IMR-90 (cell line): ENCODE data around the gene PCSK6. TPM values are rescaled to one million over a fixed set of nuclear protein-coding genes. Genes with fewer than 3 reads are reported as not detected.

Experiments
- ATAC-seq: fragments of 200-7000 bp; cut with Tn5 transposase; 2 replicates; pipeline ENCODE4 v1.9.1; 2020; ENCODE audit warnings: low read depth, mild to moderate bottlenecking, moderate library complexity
- BruUV-seq: library from RNA; stranded (reverse); fragments of 400-500 nt; replicated peaks from 2 replicates; lab custom pipeline; 2021; lab: Mats Ljungman, UMichigan
- CTCF ChIA-PET: fragments of 300-600 bp; formaldehyde crosslinking; extraction: SDS; loops from one replicate; lab custom pipeline; 2021; ENCODE audit warnings: antibody characterized with exemption; lab: Yijun Ruan, JAX
- POLR2A ChIA-PET: fragments of 300-600 bp; sonication (Branson Sonifier 250); formaldehyde crosslinking; loops from one replicate; lab custom pipeline; 2022; ENCODE audit warnings: antibody characterized with exemption; ENCODE audit not compliant: unreplicated experiment; lab: Charles Lee
- DNase-seq: peaks from one replicate; pipeline ENCODE4 v3.0.0; 2013
- H2AFZ ChIP-seq: replicated peaks from 2 replicates; pipeline ENCODE3; 2013; ENCODE audit warnings: low read length, mild to moderate bottlenecking; ENCODE audit not compliant: poor library complexity
- H2AK5ac ChIP-seq: 2 replicates; pipeline ENCODE4 v1.6.1; 2013; ENCODE audit warnings: low read depth, low read length, inconsistent platforms
- H2AK9ac ChIP-seq: replicated peaks from 2 replicates; pipeline ENCODE3; 2013; ENCODE audit warnings: mild to moderate bottlenecking, low read depth, low read length, moderate library complexity; ENCODE audit not compliant: poor library complexity
- H2BK120ac ChIP-seq: 2 replicates; pipeline ENCODE4 v1.6.1; 2013; ENCODE audit warnings: low read depth, low read length, inconsistent platforms
- H2BK15ac ChIP-seq: 3 replicates; pipeline ENCODE4 v1.6.1; 2013; ENCODE audit warnings: low read depth, low read length, inconsistent platforms
- H2BK20ac ChIP-seq: 2 replicates; pipeline ENCODE4 v1.6.1; 2013; ENCODE audit warnings: low read depth, mild to moderate bottlenecking, inconsistent platforms, low read length, moderate library complexity
- H2BK5ac ChIP-seq: 2 replicates; pipeline ENCODE4 v1.6.1; 2013; ENCODE audit warnings: mild to moderate bottlenecking, low read depth, low read length, inconsistent platforms; ENCODE audit not compliant: poor library complexity, severe bottlenecking
- H3K14ac ChIP-seq: replicated peaks from 2 replicates; pipeline ENCODE4 v1.6.1; 2013; ENCODE audit warnings: low read depth, low read length, inconsistent platforms
- H3K18ac ChIP-seq: 2 replicates; pipeline ENCODE4 v1.6.1; 2013; ENCODE audit warnings: low read depth, low read length, control low read depth
- H3K23ac ChIP-seq: 2 replicates; pipeline ENCODE4 v1.6.1; 2013; ENCODE audit warnings: low read depth, low read length, inconsistent platforms
- H3K27ac ChIP-seq: 2 replicates; pipeline ENCODE4 v1.5.1; 2013; ENCODE audit warnings: mild to moderate bottlenecking, control low read depth, low read length; ENCODE audit not compliant: insufficient read depth
- H3K27me3 ChIP-seq: 2 replicates; pipeline ENCODE4 v1.6.1; 2013; ENCODE audit warnings: low read length; ENCODE audit not compliant: control insufficient read depth, insufficient read depth
- H3K36me3 ChIP-seq: 2 replicates; pipeline ENCODE4 v1.6.1; 2013; ENCODE audit warnings: low read length, mixed read lengths; ENCODE audit not compliant: control insufficient read depth, insufficient read depth
- H3K4ac ChIP-seq: 2 replicates; pipeline ENCODE4 v1.6.1; 2013; ENCODE audit warnings: low read depth, low read length, inconsistent platforms
- H3K4me1 ChIP-seq: 2 replicates; pipeline ENCODE4 v1.6.1; 2013; ENCODE audit warnings: low read length, mixed read lengths; ENCODE audit not compliant: control insufficient read depth, insufficient read depth
- H3K4me2 ChIP-seq: 2 replicates; pipeline ENCODE4 v1.6.1; 2013; ENCODE audit warnings: low read depth, mild to moderate bottlenecking, control low read depth, low read length, moderate library complexity
- H3K4me3 ChIP-seq: 2 replicates; pipeline ENCODE4 v1.5.1; 2013; ENCODE audit warnings: low read depth, mild to moderate bottlenecking, control low read depth, low read length, moderate library complexity; ENCODE audit not compliant: insufficient read depth
- H3K56ac ChIP-seq: 2 replicates; pipeline ENCODE4 v1.6.1; 2013; ENCODE audit warnings: low read length, inconsistent platforms; ENCODE audit not compliant: insufficient read depth; ENCODE audit errors: extremely low read depth
- H3K79me1 ChIP-seq, 2 experiments: 2 replicates each; pipeline ENCODE4 v1.6.1; 2013; ENCODE audit warnings: low read length in 2 of 2, inconsistent platforms in 1 of 2, low read depth in 1 of 2
- H3K9ac ChIP-seq: 2 replicates; pipeline ENCODE4 v1.6.1; 2013; ENCODE audit warnings: low read depth, low read length, control low read depth
- H3K9me1 ChIP-seq: 2 replicates; pipeline ENCODE4 v1.6.1; 2013; ENCODE audit warnings: low read length, inconsistent platforms; ENCODE audit not compliant: insufficient read depth
- H3K9me3 ChIP-seq: 2 replicates; pipeline ENCODE4 v1.6.1; 2013; ENCODE audit warnings: low read length; ENCODE audit not compliant: control insufficient read depth, insufficient read depth
- H4K20me1 ChIP-seq: 2 replicates; pipeline ENCODE4 v1.6.1; 2013; ENCODE audit warnings: low read length, inconsistent platforms; ENCODE audit not compliant: insufficient read depth
- H4K5ac ChIP-seq: 2 replicates; pipeline ENCODE4 v1.6.1; 2013; ENCODE audit warnings: mild to moderate bottlenecking, low read depth, low read length, control low read depth
- H4K8ac ChIP-seq, 2 experiments: 2 replicates each; pipeline ENCODE4 v1.6.1; 2013; ENCODE audit warnings: low read depth in 2 of 2, low read length in 2 of 2, control low read depth in 1 of 2, inconsistent platforms in 1 of 2
- H4K91ac ChIP-seq: 2 replicates; pipeline ENCODE4 v1.6.1; 2013; ENCODE audit warnings: low read depth, low read length, inconsistent platforms; ENCODE audit not compliant: insufficient read depth
- BHLHE40 ChIP-seq: fragments of 150-350 bp; IDR thresholded peaks from 2 replicates; pipeline ENCODE4 v1.6.1; 2016; ENCODE audit warnings: mild to moderate bottlenecking, low read depth, low read length
- CEBPB ChIP-seq: IDR thresholded peaks from 2 replicates; pipeline ENCODE4 v1.6.1; 2012; ENCODE audit warnings: low read depth, low read length, improper control_type of control experiment
- FOS ChIP-seq: fragments of 150-350 bp; IDR thresholded peaks from 2 replicates; pipeline ENCODE4 v1.6.1; 2016; ENCODE audit warnings: low read depth, low read length
- MAFK ChIP-seq: IDR thresholded peaks from 2 replicates; pipeline ENCODE4 v1.6.1; 2012; ENCODE audit warnings: low read depth, low read length, improper control_type of control experiment
- MAZ ChIP-seq: IDR thresholded peaks from 2 replicates; pipeline ENCODE4 v1.6.1; 2012; ENCODE audit warnings: low read depth, mild to moderate bottlenecking, low read length, improper control_type of control experiment, moderate library complexity, borderline replicate concordance
- MXI1 ChIP-seq: IDR thresholded peaks from 2 replicates; pipeline ENCODE4 v1.6.1; 2012; ENCODE audit warnings: low read depth, mild to moderate bottlenecking, low read length, moderate library complexity, borderline replicate concordance
- NFE2L2 ChIP-seq: fragments of 150-350 bp; IDR thresholded peaks from 2 replicates; pipeline ENCODE4 v1.6.1; 2016; ENCODE audit warnings: low read depth, mild to moderate bottlenecking, low read length
- POLR2A ChIP-seq: IDR thresholded peaks from 2 replicates; pipeline ENCODE4 v1.6.1; 2012; ENCODE audit warnings: mild to moderate bottlenecking, low read depth, low read length
- RAD21 ChIP-seq: IDR thresholded peaks from 2 replicates; pipeline ENCODE4 v1.6.1; 2012; ENCODE audit warnings: low read length, improper control_type of control experiment
- RCOR1 ChIP-seq: IDR thresholded peaks from 2 replicates; pipeline ENCODE4 v1.6.1; 2012; ENCODE audit warnings: mild to moderate bottlenecking, low read length, improper control_type of control experiment; ENCODE audit not compliant: insufficient replicate concordance
- RFX5 ChIP-seq: IDR thresholded peaks from 2 replicates; pipeline ENCODE4 v1.8.0; 2012; ENCODE audit warnings: low read depth, mild to moderate bottlenecking, low read length, moderate library complexity
- SMC3 ChIP-seq: fragments of 150-350 bp; IDR thresholded peaks from 2 replicates; pipeline ENCODE4 v1.6.1; 2016; ENCODE audit warnings: low read depth, mild to moderate bottlenecking, antibody characterized with exemption, low read length, moderate library complexity
- WGBS, 2 experiments: methylation state at CpG; one replicate each; pipeline versions ENCODE4 v1.1.5 to v1.1.7; 2013; ENCODE audit warnings: missing lambda C conversion rate in 2 of 2; ENCODE audit not compliant: insufficient read length in 1 of 2; ENCODE audit errors: extremely low coverage in 2 of 2; 5-methylcytosine and 5-hydroxymethylcytosine counted together
- dilution Hi-C: fragments of 300-500 bp; cut with HindIII; formaldehyde crosslinking; loops from one replicate; pipeline ENCODE4 v1.14.3; 2018; ENCODE audit warnings: low sequenced_read_pairs; ENCODE audit not compliant: unreplicated experiment
- in situ Hi-C: fragments of 300-500 bp; cut with MboI; formaldehyde crosslinking; loops from 3 replicates; pipeline ENCODE4 v1.14.3; 2019; ENCODE audit warnings: low sequenced_read_pairs, inconsistent platforms, mixed read lengths
- intact Hi-C: fragments of 100-400 bp; cut with micrococcal nuclease; formaldehyde crosslinking; loops from 2 replicates; pipeline ENCODE4 v1.10.0; 2022
- polyA plus RNA-seq, 3 experiments: library from polyadenylated mRNA; depleted of rRNA; stranded (reverse); fragments of >200 nt; gene quantifications; 2 replicates each; pipeline ENCODE4 v1.2.3, GENCODE V29; 2012; ENCODE audit warnings: low replicate concordance in 1 of 3
- total RNA-seq: library from RNA; depleted of rRNA; stranded (reverse); fragments of >200 nt; gene quantifications from 2 replicates; pipeline ENCODE4 v1.2.3, GENCODE V29; 2012
- TF ChIP-seq, protein P1 (sequence below): fragments of 150-350 bp; IDR thresholded peaks from 2 replicates; pipeline ENCODE4 v1.6.1; 2016; ENCODE audit warnings: low read depth, mild to moderate bottlenecking, low read length, moderate library complexity, borderline replicate concordance
- TF ChIP-seq, protein P2 (sequence below): fragments of 150-350 bp; IDR thresholded peaks from 2 replicates; pipeline ENCODE4 v1.6.1; 2017; ENCODE audit warnings: mild to moderate bottlenecking, antibody characterized with exemption, low read length, low read depth

Gene PCSK6
- total and polyA plus RNA-seq, 2 of the 4 experiments (the other 2 are of a cell fraction): not detected

DNA sequence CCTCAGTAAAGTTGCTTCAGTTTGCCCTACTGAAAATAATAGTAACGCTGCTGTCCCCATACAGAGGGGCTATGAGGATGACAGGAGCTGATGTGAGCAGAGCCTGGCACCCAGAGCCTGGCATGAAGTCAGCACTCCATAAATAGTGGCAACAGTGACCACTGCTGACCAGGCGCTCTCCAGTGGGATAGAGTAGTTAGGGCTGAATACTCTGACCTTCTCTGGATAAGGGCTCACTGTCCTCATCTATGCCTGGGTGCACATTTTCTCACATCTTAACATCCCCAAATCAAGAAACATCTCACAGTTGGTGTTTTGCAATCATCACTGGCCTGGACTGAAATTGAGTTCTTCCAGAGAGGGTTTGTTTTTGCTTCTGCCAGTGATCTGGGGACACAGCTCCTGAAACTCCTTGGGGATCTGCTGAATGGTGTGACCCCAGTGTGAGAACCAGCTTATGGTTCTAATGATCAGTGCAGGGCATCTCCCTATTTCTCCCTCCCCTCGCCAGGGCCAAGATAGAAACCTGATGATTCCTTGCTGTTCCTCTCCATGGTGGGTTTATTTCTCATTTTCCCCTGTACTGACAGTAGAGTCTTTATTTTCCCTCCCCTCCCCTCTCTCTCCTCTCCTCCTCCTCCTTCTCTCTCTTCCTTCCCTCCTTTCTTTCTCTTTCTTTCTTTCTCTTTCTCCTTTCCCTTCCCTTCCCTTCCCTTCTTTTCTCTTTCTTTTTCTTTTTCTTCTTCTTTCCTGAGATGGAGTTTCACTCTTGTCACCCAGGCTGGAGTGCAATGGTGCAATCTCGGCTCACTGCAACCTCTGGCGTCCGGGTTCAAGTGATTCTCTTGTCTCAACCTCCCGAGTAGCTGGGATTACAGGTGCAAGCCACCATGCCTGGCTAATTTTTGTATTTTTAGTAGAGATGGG lies 3.5 kb upstream of the PCSK6 start:
- Histone ChIP-seq H3K9me1 (no peaks in the 10 kb centered on the region), H3K79me1 (no peaks in the 10 kb centered on the region), H3K4me3 (no peak overlapping the region), H4K91ac (no peak overlapping the region), H2BK5ac (no peak overlapping the region), H3K23ac (no peak overlapping the region), H3K18ac (no peak overlapping the region), H2AK9ac (no peak overlapping the region), H2BK15ac (no peak overlapping the region), H2AFZ (peak overlapping the region; percentile 14), H4K8ac (no peak overlapping the region), H3K4ac (no peak overlapping the region), H3K4me1 (no peaks in the 10 kb centered on the region), H3K27me3 (peaks cover 74% of the 10 kb centered on the region), H3K4me2 (no peak overlapping the region), H3K9ac (no peak overlapping the region), H3K27ac (no peak overlapping the region), H3K56ac (no peak overlapping the region), H2BK20ac (no peak overlapping the region), H4K20me1 (no peaks in the 10 kb centered on the region), H2BK120ac (no peak overlapping the region), H2AK5ac (no peak overlapping the region), H3K14ac (no peak overlapping the region), H3K9me3 (no peaks in the 10 kb centered on the region), H4K5ac (no peak overlapping the region), H3K36me3 (no peaks in the 10 kb centered on the region)
- dilution Hi-C loops: no loop called here
- in situ Hi-C loops: no loop called here
- intact Hi-C loops: no loop called here
- ChIA-PET POLR2A (no interaction called here), CTCF (no interaction called here)
- no peak for ATAC-seq
- no peak for DNase-seq
- 86% methylated on average over 1 of the region's 7 CpGs; no CpG with 5 or more reads in 1 of the 2 experiments for WGBS, 2 experiments
- TF ChIP-seq MAZ (no peak), MAFK (no peak), CEBPB (no peak), FOS (no peak), POLR2A (no peak), RFX5 (no peak), RAD21 (no peak), NFE2L2 (no peak), RCOR1 (no peak), SMC3 (no peak), MXI1 (no peak), BHLHE40 (no peak)
- TF ChIP-seq, protein P1, sequence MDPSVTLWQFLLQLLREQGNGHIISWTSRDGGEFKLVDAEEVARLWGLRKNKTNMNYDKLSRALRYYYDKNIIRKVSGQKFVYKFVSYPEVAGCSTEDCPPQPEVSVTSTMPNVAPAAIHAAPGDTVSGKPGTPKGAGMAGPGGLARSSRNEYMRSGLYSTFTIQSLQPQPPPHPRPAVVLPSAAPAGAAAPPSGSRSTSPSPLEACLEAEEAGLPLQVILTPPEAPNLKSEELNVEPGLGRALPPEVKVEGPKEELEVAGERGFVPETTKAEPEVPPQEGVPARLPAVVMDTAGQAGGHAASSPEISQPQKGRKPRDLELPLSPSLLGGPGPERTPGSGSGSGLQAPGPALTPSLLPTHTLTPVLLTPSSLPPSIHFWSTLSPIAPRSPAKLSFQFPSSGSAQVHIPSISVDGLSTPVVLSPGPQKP: no peak
- TF ChIP-seq, protein P2, sequence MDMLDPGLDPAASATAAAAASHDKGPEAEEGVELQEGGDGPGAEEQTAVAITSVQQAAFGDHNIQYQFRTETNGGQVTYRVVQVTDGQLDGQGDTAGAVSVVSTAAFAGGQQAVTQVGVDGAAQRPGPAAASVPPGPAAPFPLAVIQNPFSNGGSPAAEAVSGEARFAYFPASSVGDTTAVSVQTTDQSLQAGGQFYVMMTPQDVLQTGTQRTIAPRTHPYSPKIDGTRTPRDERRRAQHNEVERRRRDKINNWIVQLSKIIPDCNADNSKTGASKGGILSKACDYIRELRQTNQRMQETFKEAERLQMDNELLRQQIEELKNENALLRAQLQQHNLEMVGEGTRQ: no peak
- BruUV-seq: no TSS peak
